HG03354 (cell line): ENCODE results near the gene ATL1.

Experiments
- ATAC-seq: cut with Tn5 transposase; IDR thresholded peaks from one replicate; pipeline ENCODE4 v1.9.1; 2021; ENCODE audit warnings: mild to moderate bottlenecking; ENCODE audit not compliant: unreplicated experiment, poor library complexity, severe bottlenecking

ATL1 gene

DNA sequence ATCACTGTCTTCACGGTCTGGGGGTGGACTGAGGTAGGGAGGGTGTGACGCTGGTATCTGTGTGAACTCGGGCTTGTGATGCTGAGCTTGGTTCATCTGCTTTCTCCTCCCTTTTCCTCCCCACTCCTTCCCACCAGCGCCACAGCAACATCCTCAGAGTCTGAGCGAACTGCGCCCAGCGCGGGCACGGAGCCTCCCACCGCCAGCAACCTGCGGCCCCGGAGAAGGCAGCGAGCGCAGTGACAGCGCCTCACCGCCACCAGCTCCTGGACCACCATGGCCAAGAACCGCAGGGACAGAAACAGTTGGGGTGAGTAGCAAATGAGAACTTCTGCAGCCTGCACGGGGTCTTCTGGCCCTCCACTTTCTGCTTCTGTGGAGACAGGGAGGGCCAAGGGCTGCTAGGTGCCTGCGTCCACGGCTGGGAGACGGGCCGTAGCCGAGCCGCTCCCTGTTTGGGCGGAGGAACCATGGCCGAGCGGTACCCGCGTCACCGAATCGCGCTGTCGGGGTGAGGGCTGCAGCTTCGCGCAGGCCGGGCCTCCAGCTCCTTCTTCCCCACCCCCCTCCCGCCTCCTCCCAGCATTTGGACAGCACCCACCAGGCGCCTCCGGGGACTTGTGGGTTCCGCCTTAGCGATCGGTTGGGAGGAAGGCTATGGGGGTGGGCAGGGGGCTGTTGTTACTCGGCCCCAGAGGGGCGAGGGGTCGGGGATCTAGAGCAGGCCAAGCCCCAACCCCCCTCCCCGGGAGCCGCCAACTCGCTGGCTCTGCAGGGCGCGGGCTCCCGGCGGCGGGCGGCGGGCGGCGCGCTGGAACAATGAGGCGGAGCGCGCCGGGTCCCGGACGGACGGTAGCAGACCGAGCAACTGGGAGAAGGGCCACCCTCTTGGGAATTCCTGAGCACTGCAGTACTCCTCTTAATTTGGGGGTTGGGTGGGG, at the start of gene ATL1:
Gene ATL1 (plus strand): TSS at position 156 of the 941 bp plus-strand sequence. CDS start 121 bp downstream, at position 277.
- ATAC-seq = no peak

DNA sequence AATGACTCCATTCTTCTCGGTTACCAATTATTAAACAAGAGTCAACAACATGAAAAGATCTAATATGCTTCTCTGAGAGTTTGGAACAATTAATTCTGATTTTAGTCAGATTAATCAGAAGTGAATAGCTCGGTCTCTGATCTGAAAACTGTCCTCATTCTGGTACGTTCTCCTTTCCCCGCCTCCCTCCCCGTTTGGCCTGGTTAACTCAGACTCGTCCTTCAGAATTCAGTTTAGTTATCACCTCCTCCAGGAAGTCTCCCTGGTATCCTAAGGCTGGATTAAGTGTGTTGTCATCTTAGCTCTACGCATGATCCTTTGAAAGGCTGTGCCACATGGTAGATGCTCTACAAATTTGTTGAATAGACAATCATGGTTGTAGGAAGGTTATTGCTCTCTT, 49.8 kb upstream of the ATL1 start:
- ATAC-seq = no peak

DNA sequence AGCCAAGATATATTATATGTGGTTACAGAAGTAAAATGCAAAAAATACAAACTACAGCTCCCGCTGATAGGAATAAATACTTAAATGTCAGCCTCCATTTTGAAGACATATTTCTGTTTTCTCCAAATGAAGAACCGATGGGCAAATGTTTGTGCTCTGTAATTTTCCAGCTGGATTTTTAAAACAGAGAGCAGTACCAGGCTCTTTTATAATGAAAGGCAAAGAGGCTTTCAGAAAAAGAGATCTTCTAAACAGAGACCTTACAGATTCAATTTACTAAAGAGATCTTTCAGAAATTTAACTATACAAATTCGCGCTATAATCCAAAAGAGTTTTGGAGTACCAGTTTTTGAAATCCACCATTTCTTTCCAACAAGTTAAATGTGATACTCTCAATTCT, 47.5 kb upstream of the ATL1 start:
- no peak for ATAC-seq

DNA sequence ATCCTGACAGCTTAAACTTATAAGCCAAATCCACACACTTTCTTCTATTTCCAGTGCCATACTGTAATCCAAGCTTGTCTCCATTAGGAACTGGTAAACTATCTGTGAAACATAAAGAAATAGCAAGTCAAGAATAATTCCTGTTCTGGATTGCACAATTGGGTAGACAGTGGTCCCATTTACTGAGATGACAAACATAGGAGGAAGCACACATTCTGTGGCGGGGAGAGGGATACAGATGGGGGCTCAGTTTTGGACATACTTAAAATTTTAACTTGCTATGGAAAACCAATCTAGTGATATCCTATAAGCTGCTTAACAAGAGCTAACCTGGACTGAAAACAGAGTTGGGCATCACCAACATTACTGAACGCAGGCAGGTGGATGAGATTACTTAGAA, 43.9 kb upstream of the ATL1 start:
- ATAC-seq = no peak

DNA sequence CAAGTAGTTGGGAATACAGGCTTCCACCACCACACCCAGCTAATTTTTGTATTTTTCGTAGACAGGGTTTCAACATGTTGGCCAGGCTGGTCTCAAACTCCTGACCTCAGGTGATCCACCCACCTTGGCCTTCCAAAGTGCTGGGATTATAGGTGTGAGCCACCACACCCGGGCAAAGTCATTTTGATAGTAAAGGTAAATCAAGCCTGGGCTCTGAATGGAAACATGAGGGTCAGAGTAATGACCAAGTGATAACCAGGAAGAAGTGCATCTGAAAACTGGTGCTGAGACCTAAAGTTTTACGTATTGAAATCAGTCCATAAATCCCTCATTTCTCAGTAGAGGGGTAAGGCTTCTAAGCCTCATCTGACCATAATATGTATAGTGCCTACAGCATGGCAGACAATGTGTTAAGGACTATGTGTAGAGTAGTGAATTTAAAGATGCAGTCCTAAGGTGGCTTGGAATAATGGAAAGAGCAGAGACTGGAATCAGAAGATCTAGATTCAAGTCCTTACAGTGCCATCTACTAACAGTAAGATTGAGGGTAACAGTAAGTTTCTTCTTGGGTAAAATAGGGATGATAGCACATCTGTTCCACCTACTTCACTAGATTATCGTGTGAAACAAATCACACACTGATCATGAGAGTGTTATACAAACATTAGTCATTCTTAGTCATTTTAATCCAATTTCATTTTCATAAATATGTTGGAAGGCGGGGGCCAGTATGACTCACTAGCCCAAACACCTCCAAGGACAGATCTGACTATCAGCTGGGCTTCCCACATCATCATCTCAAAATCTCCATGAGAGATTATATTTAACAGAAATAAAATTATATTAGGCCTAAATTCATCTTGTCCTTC, 38.8 kb upstream of the ATL1 start:
- ATAC-seq = peak; percentile 70

DNA sequence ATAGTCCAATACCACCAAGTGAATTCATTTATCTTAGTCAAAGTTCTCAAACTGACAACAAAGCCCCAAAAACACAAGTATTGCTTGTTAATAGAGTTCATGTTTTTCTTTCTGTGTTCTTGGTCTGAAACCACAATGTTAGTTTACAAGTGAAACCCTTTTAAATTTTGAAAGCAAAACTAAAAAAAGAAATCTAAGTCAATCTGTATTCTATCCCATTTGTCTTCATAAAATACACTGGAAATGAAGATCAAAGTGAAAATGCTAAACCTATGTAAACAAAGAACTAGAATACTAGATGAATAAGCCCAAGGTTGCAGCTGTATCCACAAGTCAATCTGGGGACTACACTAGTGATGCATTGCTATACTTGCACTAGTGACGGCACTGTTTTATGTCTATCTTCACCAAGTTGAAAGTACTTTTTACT, 38.0 kb upstream of the ATL1 start:
- ATAC-seq = peak; percentile 68

DNA sequence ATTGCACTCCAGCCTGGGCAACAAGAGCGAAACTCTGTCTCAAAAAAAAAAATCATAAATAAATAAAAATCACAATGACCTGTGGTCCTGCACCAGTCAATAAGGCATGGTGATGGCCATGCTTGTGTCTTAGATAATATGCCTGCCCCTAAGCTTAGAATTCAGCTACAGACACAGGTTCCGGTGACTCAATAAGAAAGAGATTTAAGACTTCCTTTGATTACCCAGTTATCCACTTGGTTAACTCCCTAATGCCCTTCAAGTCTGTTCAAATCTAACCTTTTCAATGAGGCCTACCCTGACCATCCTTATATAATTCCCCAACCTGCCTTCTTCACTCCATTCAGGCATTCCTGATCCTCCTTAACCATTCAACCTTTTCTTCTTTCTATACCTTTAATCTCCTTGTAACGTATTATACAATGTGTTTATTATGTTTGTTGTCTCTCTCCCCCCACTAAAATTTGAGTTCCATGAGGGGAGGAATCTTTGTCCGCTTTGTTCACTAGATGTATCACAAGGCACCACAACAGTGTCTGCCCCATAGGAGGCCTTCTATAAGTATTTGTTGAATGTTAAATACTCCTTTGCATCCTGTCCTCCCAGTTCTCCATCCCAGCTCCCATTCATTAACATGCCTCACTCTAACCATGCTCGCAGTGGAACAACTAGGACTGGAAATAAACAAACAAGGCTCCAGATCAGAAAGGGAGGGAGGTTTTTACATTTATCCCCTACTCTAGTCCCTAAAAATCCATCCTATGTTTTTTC, 36.5 kb upstream of the ATL1 start:
- ATAC-seq = no peak

DNA sequence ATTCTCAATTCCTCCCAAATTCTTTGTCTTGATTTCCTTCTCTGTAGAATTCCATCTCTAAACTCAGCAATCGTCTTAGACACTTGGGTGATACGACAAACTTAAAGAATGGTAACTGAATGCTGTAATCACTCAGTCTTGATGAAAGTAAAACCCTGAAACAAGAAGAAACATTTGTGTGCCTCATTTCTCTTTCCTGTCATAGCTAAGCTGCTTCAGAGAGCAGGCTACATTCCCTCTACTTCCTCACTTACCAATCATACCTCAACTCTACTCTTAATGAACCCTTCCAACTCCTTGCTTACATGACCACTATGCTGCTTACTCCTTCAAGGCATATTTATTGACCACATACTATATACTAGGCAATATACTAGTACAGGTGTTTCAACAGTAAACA, 35.9 kb upstream of the ATL1 start:
- ATAC-seq = peak; percentile 40

DNA sequence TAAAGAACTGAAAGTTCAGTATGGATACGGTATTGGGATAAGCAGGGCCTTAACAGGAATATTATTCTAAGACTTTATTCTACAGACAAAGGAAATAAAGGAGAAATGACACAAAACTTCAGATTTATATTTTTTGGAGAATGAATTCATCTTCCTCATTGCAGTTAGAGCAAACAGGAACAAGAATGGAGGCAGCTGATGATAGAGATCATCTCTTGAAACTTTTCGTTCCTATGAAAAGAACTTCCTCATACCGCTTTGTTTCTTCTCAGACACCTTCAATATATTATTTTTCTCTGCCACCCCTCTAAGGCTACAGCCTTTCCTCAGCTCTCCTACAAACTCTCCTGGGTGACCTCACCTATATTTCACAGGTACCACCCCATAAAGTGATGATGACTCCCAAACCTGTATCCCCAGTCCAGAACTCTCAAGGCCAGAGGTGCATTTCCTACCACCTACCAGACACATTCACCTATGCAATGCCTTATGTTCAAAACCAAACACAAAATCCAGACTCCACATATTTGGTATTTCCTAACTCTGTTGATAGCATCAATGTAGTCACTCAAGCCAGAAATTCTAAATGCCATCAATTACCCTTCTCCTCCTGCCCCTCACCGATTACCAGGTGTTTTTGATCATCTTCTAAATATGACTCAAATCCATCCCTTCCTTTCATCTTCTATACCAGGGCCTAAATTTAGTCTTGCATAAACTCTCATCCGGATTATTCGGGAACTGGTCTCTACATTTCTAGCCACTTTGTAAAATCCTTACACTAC, 35.0 kb upstream of the ATL1 start:
- no peak for ATAC-seq

DNA sequence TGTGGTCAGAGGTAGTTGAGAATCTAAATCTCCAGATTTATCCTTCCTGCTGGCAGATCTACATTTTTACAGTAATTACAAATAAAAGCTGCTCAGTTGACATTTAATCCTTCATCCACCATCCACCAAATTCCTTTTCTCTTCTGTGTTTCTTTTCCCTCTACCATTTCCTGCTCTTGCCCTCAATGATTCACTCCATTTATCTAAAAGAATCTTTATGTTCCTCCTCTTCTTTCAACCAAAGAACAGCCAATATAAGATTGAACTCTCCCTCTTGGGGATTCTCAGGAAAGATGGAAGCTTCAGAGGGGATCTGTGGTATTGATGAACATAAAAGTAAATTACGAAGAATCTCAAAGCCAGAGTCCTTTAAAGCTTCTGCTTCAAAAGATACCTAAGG, 31.9 kb upstream of the ATL1 start:
- ATAC-seq = no peak

DNA sequence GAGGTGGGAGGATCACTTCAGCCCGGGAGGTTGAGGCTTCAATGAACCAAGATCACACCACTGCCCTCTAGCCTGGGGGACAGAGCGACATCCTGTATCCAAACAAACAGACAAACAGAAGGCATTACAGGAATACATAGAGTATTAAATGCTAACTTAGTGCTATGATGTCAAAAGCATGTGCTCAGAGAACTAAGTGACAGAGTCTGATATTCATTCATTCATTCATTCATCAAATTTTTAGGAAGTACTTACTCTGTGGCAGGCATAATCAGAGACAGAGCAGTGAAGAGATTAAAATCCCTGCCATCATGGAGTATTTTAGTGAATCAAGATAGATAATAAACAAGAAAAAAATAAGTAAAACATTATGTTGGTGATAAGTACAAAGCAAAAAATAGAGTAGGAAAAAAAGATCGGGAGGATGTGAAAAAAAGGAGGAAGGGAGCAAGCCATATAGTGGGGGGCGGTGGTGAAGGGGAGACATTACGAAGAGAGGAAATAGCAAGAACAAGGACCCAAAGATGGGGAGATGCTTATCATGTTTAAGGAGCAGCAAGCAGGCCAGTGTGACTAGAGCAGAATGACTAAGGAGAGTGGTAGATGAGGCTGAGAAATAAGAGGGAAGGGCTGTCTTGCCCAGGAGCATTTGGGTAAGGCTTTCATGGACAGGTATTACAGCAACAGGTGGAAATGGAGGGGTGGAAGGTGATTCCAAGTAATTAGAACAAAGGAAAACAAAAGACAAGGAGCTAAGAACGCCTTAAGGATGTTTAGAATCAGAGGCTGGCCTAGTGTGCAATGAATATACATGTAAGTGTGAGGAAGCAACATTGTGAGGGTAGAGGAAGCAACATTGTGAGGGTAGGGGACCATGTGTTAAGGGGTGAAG, 30.4 kb upstream of the ATL1 start:
- ATAC-seq = no peak

DNA sequence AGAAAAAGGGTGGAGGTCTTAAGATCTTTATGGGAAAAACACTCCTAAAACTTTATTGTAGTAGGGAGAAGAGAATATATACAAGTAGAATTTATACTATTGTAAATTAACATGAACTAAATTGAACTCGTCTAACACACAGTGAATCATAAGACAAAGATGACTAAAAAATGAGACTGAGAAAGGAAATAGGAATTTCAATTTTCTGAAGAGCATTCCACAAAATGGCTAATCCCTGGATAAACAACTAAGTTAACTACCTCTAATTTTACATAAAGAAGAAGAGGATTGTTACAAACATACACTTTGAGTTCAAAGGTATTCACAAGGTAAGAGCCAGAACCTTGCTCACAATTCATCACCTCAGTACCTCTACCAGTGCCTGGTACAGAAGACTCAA, 29.6 kb upstream of the ATL1 start:
- no peak for ATAC-seq

DNA sequence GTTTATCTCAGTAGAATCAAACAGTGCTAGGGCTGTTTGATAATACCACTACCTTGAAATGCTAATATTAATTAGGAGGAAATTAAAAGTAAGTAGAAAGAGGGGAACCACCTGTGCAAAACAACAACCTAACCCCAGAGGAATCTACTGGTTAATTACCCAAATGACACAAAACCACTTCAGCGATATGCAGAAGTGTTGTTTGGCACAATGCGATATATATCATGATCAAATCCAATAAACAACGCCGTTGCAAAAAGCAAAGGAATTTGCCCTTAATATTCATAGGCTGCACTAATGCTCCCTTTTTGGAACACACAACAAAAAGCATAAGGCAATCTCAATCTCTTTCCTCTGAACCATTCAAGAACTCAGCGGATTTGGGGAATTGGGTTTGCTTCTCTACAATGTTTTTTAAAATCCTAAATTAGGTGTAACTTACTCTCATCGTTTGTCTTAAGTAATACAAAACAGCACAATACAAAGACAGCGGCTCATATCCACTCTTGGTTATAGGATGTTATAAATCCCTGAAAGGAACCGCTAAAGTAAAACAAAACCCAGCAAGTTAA, 29.1 kb upstream of the ATL1 start:
- no peak for ATAC-seq

DNA sequence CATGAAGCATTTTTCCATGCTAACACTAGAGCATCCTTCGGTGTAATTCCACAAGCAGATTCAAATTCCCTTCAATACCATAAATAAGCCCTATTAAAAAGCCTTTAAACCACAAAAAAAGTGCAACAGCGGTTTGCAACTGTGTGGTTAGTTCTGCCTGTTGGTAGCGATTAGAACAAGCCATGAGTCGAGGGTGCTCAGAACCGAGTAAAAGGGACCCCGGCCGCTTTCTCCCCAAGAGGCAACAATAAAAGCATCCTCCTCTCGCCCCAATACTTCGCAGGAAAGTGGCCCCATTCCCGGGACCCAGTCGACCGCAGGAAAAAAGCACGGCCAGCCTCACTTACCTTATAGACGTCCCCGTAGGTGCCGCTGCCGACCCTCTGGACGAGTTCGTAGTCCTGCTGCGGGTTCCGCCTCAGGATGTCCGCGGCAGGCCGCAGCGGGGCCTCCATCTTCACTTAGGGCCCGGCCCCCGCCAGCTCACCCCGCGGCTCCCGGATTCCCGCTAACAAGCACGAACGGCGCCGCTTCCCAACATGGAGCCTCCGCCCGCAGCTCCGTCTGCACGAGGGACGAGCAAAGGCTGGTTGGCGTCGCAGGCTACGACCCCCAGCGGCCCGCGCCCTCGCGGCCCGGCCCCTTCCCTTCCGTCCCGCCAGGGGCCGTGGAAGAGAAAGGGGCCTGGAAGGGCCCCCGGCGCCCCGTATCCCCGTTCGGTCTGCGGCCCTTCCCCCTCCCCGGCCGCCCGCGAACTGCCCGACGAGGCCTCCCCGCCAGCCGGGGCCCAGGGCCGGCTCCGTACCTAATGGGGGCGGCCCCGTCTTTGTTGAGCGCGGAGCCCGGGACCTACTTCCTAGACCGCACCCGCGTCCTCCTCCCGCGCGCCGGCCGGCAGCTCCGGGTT, 28.1 kb upstream of the ATL1 start:
- peak; percentile 37 for ATAC-seq

DNA sequence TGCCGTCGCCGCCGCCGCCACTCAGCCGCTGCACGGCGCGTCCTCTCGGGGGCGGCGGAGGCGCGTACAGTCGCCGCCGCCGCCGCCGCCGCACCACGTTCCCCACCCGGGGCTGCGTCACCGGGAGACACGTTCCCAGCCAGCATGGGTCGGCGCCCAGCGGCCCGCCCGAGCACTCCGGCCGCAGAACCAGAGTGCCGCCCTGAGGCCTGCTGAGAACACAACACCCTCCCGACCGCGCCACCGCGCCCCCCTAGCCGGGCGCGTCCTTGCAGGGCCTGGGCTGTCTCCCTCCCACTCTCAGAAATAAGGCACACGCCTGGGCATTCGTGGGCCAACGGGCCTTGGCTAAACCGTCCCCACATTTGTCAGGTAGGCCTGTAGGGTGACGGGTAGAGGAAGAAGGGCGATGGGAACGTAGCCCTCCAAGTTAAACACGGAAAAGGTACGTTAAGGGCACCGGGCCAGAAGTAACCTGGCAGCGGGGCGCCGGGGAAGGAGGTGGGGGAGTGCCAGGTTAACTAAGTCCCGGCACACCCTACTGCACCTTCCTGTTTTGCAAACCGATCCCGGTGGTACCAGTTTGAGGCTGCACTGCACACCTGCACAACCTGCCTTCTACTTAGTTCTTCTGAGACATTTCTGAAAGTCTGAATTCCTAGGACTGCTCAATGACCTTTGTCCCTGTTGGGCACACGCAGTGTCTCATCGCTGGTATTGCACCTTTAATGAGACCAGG, 27.3 kb upstream of the ATL1 start, which contains the start of gene MAP4K5:
Gene MAP4K5 (minus strand): TSS at position 68 of the 739 bp plus-strand sequence. CDS start 520 bp downstream, outside the sequence.
- ATAC-seq = peak; percentile 97

DNA sequence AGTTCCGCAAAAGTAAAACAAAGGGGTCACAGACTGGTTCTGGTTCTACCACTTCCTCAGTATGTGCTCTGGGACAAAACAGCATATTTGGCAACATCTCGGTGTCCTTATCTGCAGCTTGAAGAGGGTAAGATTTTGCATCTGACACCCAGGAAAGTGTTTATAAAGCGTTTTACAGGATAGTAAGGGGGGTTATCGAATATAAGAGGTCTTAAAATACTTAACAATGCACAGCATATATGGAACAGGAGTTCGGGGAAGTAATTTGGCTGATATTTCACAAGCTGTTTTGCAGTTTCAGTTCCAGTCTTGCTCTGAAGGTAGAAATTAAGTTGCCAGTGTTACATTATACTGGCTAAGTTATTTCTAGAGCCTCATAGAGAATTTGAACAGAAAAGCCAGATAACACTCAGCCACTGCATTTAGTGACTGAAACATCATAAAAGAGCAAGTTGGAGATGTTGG, 26.7 kb upstream of the ATL1 start:
- ATAC-seq = peak; percentile 8
